GM12878 (cell line): ENCODE results near the gene DNAJB8. TPM values are rescaled to one million over a fixed set of nuclear protein-coding genes. Genes with fewer than 3 reads are reported as not detected.

Experiments used
- ATAC-seq: fragments of 200-7000 bp; cut with Tn5 transposase; 3 replicates; pipeline ENCODE4 v1.9.1; 2020; ENCODE audit warnings: mild to moderate bottlenecking, moderate library complexity
- BruUV-seq: library from RNA; stranded (reverse); fragments of 400-500 nt; replicated peaks from 2 replicates; lab custom pipeline; 2021; lab: Mats Ljungman, UMichigan
- CTCF ChIA-PET: fragments of 300-600 bp; sonication (Branson Sonifier 250); formaldehyde crosslinking; extraction: SDS; loops from one replicate; lab custom pipeline; 2021; ENCODE audit warnings: inconsistent platforms; lab: Yijun Ruan, JAX
- POLR2A ChIA-PET: fragments of 350-600 bp; formaldehyde crosslinking; extraction: SDS; loops from one replicate; lab custom pipeline; 2021; ENCODE audit warnings: inconsistent platforms; lab: Charles Lee
- RAD21 ChIA-PET: fragments of 300-600 bp; sonication (Branson Sonifier 250); formaldehyde crosslinking; loops from one replicate; lab custom pipeline; 2023; ENCODE audit warnings: antibody characterized with exemption; ENCODE audit not compliant: unreplicated experiment; lab: Charles Lee
- SMC1A ChIA-PET: fragments of 300-600 bp; sonication (Branson Sonifier 250); formaldehyde crosslinking; loops from one replicate; lab custom pipeline; 2023; ENCODE audit not compliant: unreplicated experiment, uncharacterized antibody; lab: Charles Lee
- DNase-seq: peaks from one replicate; pipeline ENCODE4 v3.0.0-alpha.2; 2011; ENCODE audit warnings: low read depth, low spot score
- FAIRE-seq: peaks from 3 replicates; lab custom pipeline; 2011; peaks lifted over from hg19 to GRCh38; lab: Jason Lieb, UNC
- H2AFZ ChIP-seq: 2 replicates; pipeline ENCODE4 v1.6.0; 2011; ENCODE audit warnings: low read depth, low read length, control low read depth; ENCODE audit not compliant: control insufficient read depth
- H3K27ac ChIP-seq: 2 replicates; pipeline ENCODE4 v1.5.1; 2011; ENCODE audit warnings: control low read depth; ENCODE audit not compliant: control insufficient read depth, insufficient read depth
- H3K27me3 ChIP-seq, 2 experiments: replicated peaks in 1 of 2; 2 replicates each; pipeline versions ENCODE4 v1.6.0 to v1.6.1; 2011; ENCODE audit warnings: low read length in 1 of 2; ENCODE audit not compliant: control insufficient read depth in 2 of 2, insufficient read depth in 2 of 2
- H3K36me3 ChIP-seq, 2 experiments: 2 replicates each; pipeline ENCODE4 v1.5.1; 2011; ENCODE audit warnings: low read length in 1 of 2; ENCODE audit not compliant: control insufficient read depth in 2 of 2, insufficient read depth in 2 of 2
- H3K4me1 ChIP-seq: 2 replicates; pipeline ENCODE4 v1.6.1; 2011; ENCODE audit warnings: mild to moderate bottlenecking, low read length, moderate library complexity, mixed read lengths; ENCODE audit not compliant: control insufficient read depth, insufficient read depth
- H3K4me2 ChIP-seq: 2 replicates; pipeline ENCODE4 v1.6.0; 2011; ENCODE audit warnings: control low read depth; ENCODE audit not compliant: control insufficient read depth, insufficient read depth
- H3K4me3 ChIP-seq: fragments of 200-600 bp; sonication (generic); 2 replicates; pipeline ENCODE4 v1.5.1; 2016
- H3K79me2 ChIP-seq: 2 replicates; pipeline ENCODE4 v1.6.0; 2011; ENCODE audit warnings: low read length; ENCODE audit not compliant: control insufficient read depth, insufficient read depth
- H3K9ac ChIP-seq: 2 replicates; pipeline ENCODE4 v1.8.0; 2011; ENCODE audit warnings: low read length, control low read depth, mixed read lengths; ENCODE audit not compliant: control insufficient read depth, insufficient read depth
- H3K9me3 ChIP-seq: replicated peaks from 3 replicates; pipeline ENCODE4 v1.5.1; 2011; ENCODE audit warnings: mild to moderate bottlenecking, low read length; ENCODE audit not compliant: control insufficient read depth, insufficient read depth
- H4K20me1 ChIP-seq: 2 replicates; pipeline ENCODE4 v1.6.0; 2011; ENCODE audit not compliant: control insufficient read depth, insufficient read depth
- POLR2A ChIP-seq: IDR thresholded peaks from 2 replicates; pipeline ENCODE4 v1.6.1; 2011; ENCODE audit warnings: low read depth, mild to moderate bottlenecking, low read length
- SPI1 ChIP-seq: IDR thresholded peaks from 2 replicates; pipeline ENCODE4 v1.6.1; 2011; ENCODE audit warnings: low read depth, mild to moderate bottlenecking, low read length, moderate library complexity, borderline replicate concordance; ENCODE audit not compliant: insufficient read depth
- WGBS: methylation state at CpG from one replicate; pipeline ENCODE4 v1.1.6; 2016; ENCODE audit warnings: low lambda C conversion rate; ENCODE audit not compliant: insufficient replicate concordance, insufficient coverage; ENCODE audit errors: missing lambda C conversion rate; 5-methylcytosine and 5-hydroxymethylcytosine counted together
- in situ Hi-C: fragments of 300-500 bp; cut with MboI; formaldehyde crosslinking; loops from 9 replicates; pipeline ENCODE4 v1.14.3; 2018; ENCODE audit warnings: mixed read lengths
- intact Hi-C: fragments of 100-400 bp; cut with micrococcal nuclease; formaldehyde crosslinking; loops from one replicate; pipeline ENCODE4 v1.14.2; 2022; ENCODE audit not compliant: unreplicated experiment
- polyA plus RNA-seq, 11 experiments: library from polyadenylated mRNA; depleted of rRNA in 4 of 11; unstranded in 6 of 11; stranded (reverse) in 5 of 11; fragments of >200 nt; fragmentation: Nextera tagmentation in 4 of 11; fragmentation: Illumina TruSeq in 1 of 11; extraction: Ambion mirVana in 4 of 11; extraction: Trizol in 1 of 11; gene quantifications; 1 replicate in 1 of 11; 2 replicates in 10 of 11; pipeline versions ENCODE4 v1.2.1 to v1.2.3, GENCODE V29; 2011 to 2016; ENCODE audit warnings: inconsistent platforms in 2 of 11, missing spikeins in 2 of 11, low read depth in 1 of 11
- total RNA-seq, 4 experiments: library from RNA; depleted of rRNA in 3 of 4; stranded (reverse); fragments of >200 nt in 3 of 4; fragmentation: Illumina TruSeq in 1 of 4; extraction: Trizol in 1 of 4; gene quantifications; 2 replicates each; pipeline versions ENCODE4 v1.2.1 to v1.2.3, GENCODE V29; 2013 to 2021
- TF ChIP-seq, protein P1 (sequence below), 3 experiments: IDR thresholded peaks in 2 of 3; conservative IDR thresholded peaks in 1 of 3; 2 replicates each; pipeline ENCODE4 v1.5.1; 2011; ENCODE audit warnings: low read depth in 3 of 3, low read length in 3 of 3, mild to moderate bottlenecking in 3 of 3, control low read depth in 2 of 3, moderate library complexity in 2 of 3, inconsistent platforms in 1 of 3, mixed read lengths in 1 of 3; ENCODE audit not compliant: control insufficient read depth in 2 of 3, insufficient read depth in 1 of 3; ENCODE audit errors: extremely low read depth in 1 of 3

The DNAJB8 gene
- total and polyA plus RNA-seq, 10 of the 15 experiments (the other 5 are each of a cell fraction or from before 2014, with no cell fraction given): not detected

DNA sequence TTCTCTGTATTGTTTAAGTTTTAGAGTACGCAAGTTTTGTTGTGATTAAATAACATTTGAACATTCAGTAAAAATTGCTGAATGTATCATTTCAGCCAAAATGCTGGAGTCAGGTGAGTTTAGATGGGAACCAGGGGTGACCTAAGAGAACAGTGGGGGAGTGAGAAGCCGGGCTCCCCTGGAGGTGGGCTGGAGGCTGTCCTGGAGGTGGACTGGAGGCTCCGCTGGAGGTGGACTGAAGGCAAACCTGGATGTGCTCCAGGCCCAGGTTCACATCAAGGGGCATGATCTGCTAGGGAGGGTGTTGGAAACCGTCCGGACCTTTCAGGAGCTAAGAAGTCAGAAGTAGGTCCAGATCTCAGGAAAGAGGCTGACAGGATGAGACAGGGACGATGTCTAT is 23.7 kb downstream of the DNAJB8 start (continued):
- TF ChIP-seq, protein P1, sequence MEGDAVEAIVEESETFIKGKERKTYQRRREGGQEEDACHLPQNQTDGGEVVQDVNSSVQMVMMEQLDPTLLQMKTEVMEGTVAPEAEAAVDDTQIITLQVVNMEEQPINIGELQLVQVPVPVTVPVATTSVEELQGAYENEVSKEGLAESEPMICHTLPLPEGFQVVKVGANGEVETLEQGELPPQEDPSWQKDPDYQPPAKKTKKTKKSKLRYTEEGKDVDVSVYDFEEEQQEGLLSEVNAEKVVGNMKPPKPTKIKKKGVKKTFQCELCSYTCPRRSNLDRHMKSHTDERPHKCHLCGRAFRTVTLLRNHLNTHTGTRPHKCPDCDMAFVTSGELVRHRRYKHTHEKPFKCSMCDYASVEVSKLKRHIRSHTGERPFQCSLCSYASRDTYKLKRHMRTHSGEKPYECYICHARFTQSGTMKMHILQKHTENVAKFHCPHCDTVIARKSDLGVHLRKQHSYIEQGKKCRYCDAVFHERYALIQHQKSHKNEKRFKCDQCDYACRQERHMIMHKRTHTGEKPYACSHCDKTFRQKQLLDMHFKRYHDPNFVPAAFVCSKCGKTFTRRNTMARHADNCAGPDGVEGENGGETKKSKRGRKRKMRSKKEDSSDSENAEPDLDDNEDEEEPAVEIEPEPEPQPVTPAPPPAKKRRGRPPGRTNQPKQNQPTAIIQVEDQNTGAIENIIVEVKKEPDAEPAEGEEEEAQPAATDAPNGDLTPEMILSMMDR (IDR thresholded peaks at IDR 0.05 in 2 of 3, conservative IDR thresholded peaks at IDR 0.05 in 1 of 3; ENCODE audit: control insufficient read depth in 2 of 3, extremely low read depth in 1 of 3, insufficient read depth in 1 of 3, low read depth in 3 of 3, low read length in 3 of 3): no peak
- TF ChIP-seq, all 136 proteins: peak for 0

DNA sequence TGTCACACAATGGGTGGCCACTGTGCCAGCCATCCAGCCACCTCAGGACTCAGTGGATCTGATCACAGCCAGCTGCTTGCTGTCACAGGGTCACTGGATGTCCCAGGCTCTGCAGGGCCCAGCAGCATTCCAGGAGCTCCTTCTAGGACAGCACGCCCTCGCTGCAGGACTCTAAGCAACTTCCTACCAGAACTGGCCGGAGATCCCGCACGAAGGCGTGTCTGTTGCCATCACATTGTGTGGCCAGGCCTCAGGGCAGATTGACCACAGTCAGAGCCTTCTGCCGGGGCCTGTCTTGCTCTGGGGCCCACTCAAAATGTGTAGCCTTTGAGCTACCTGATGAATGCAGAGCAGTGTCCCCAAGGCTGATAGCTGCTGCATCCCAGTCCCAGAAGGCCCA is 24.6 kb downstream of the DNAJB8 start:
- ATAC-seq: no peak
- ChIA-PET POLR2A (no interaction called here), SMC1A (no interaction called here), CTCF (interaction anchor here (1.0 kb wide), 1 partner anchor 17 kb away, joined by 5 read pairs; no protein-coding TSS in a partner anchor), RAD21 (no interaction called here)
- H2AFZ ChIP-seq: no peak overlapping the region
- BruUV-seq: no TSS peak
- in situ Hi-C loops (no loop called here), intact Hi-C loops (no loop called here)
- TF ChIP-seq SPI1 (no peak), POLR2A (no peak)
- H3K27me3 ChIP-seq: peaks cover 3 to 7% of the 10 kb centered on the region in 2 experiments; a peak in 3 of 4 replicates
- FAIRE-seq: no peak
- no peak overlapping the region for H3K4me2 ChIP-seq
- H3K9ac ChIP-seq: no peak overlapping the region
- H3K36me3 ChIP-seq: no peaks in the 10 kb centered on the region
- H4K20me1 ChIP-seq: no peaks in the 10 kb centered on the region; the same call in 1 of the 2 replicates
- H3K4me3 ChIP-seq: no peak overlapping the region
- no peaks in the 10 kb centered on the region for H3K4me1 ChIP-seq
- no peak for DNase-seq
- no peak overlapping the region for H3K27ac ChIP-seq
- no peaks in the 10 kb centered on the region; the same call in 2 of the 3 replicates for H3K9me3 ChIP-seq
- 64% methylated on average over 7 of the region's 7 CpGs for WGBS
- H3K79me2 ChIP-seq: no peaks in the 10 kb centered on the region
